Measurements from ENCODE around the gene PDPK1. TPM values are rescaled to one million over a fixed set of nuclear protein-coding genes. Genes with fewer than 3 reads are reported as not detected.
"Not testable (repeated sequence)": the region's sequence is repeated elsewhere in the genome, so short reads cannot be mapped to it uniquely, and the experiment has no call there.

The PDPK1 gene
- total RNA-seq, 1 donor from 2014 or later, result 113 TPM

- peak; percentile 79 for DNase-seq
These were observed 101.4 kb downstream of the PDPK1 start for GRCh38 chr16:2639071-2639721.

GRCh38 chr16:2639722-2640072, 101.9 kb downstream of the PDPK1 start:
- not testable (repeated sequence) for H3K27me3 Mint-ChIP-seq (ENCODE audit: unreplicated experiment); DNase-seq; H3K4me1 Mint-ChIP-seq (ENCODE audit: low read depth, unreplicated experiment); H3K9me3 Mint-ChIP-seq (ENCODE audit: unreplicated experiment); H3K36me3 Mint-ChIP-seq (ENCODE audit: unreplicated experiment); H3K27ac Mint-ChIP-seq (ENCODE audit: unreplicated experiment); H3K4me3 Mint-ChIP-seq (ENCODE audit: unreplicated experiment)

More at GRCh38 chr16:2639071-2639721, 101.4 kb downstream of the PDPK1 start:
- H3K36me3 Mint-ChIP-seq (ENCODE audit: unreplicated experiment); H3K9me3 Mint-ChIP-seq (ENCODE audit: unreplicated experiment); H3K4me3 Mint-ChIP-seq (ENCODE audit: unreplicated experiment); H3K27me3 Mint-ChIP-seq (ENCODE audit: unreplicated experiment); H3K4me1 Mint-ChIP-seq (ENCODE audit: low read depth, unreplicated experiment); H3K27ac Mint-ChIP-seq (ENCODE audit: unreplicated experiment): not testable (repeated sequence)
- TF ChIP-seq CTCF (IDR thresholded peaks at IDR 0.05; ENCODE audit: partially characterized antibody, unreplicated experiment), result peak; percentile 26

GRCh38 chr16:2642561-2642960, 104.7 kb downstream of the PDPK1 start:
- H3K27me3 Mint-ChIP-seq (ENCODE audit: unreplicated experiment), result not testable (repeated sequence)

GRCh38 chr16:2644754-2645453, 107.1 kb downstream of the PDPK1 start:
- H3K9me3 Mint-ChIP-seq (ENCODE audit: unreplicated experiment); H3K4me1 Mint-ChIP-seq (ENCODE audit: low read depth, unreplicated experiment); H3K27me3 Mint-ChIP-seq (ENCODE audit: unreplicated experiment); DNase-seq; H3K27ac Mint-ChIP-seq (ENCODE audit: unreplicated experiment); H3K4me3 Mint-ChIP-seq (ENCODE audit: unreplicated experiment); H3K36me3 Mint-ChIP-seq (ENCODE audit: unreplicated experiment): not testable (repeated sequence)

More at GRCh38 chr16:2642561-2642960, 104.7 kb downstream of the PDPK1 start:
- not testable (repeated sequence) for H3K27ac Mint-ChIP-seq (ENCODE audit: unreplicated experiment); H3K9me3 Mint-ChIP-seq (ENCODE audit: unreplicated experiment); H3K36me3 Mint-ChIP-seq (ENCODE audit: unreplicated experiment); H3K4me3 Mint-ChIP-seq (ENCODE audit: unreplicated experiment); DNase-seq; H3K4me1 Mint-ChIP-seq (ENCODE audit: low read depth, unreplicated experiment)

- not testable (repeated sequence) for H3K4me1 Mint-ChIP-seq (ENCODE audit: low read depth, unreplicated experiment); H3K27me3 Mint-ChIP-seq (ENCODE audit: unreplicated experiment); H3K9me3 Mint-ChIP-seq (ENCODE audit: unreplicated experiment); H3K4me3 Mint-ChIP-seq (ENCODE audit: unreplicated experiment); H3K27ac Mint-ChIP-seq (ENCODE audit: unreplicated experiment); DNase-seq; H3K36me3 Mint-ChIP-seq (ENCODE audit: unreplicated experiment)
These were observed 113.5 kb downstream of the PDPK1 start for GRCh38 chr16:2651268-2651871.

Small RNA genes within 50 kb of the gene (microRNA-seq; reads per million reads assigned to microRNA genes)
- 0.69 reads per million for gene MIR3178 (ENCODE audit: unreplicated experiment)

Other genes with a start within 250 kb of the PDPK1 start
- 110 TPM for gene ABCA3, start 197.3 kb upstream of the PDPK1 start, total RNA-seq (ENCODE audit: unreplicated experiment)
- gene CCNF, start 108.6 kb upstream of the PDPK1 start, total RNA-seq (ENCODE audit: unreplicated experiment), result 26.4 TPM
- gene TEDC2, start 77.9 kb upstream of the PDPK1 start, total RNA-seq (ENCODE audit: unreplicated experiment), result 21.1 TPM
- gene NTN3, start 66.7 kb upstream of the PDPK1 start, total RNA-seq (ENCODE audit: unreplicated experiment), result 5.4 TPM
- gene TBC1D24, start 62.9 kb upstream of the PDPK1 start, total RNA-seq (ENCODE audit: unreplicated experiment), result 58.4 TPM
- gene ATP6V0C, start 24.1 kb upstream of the PDPK1 start, total RNA-seq (ENCODE audit: unreplicated experiment), result 274 TPM
- gene AMDHD2, start 17.6 kb upstream of the PDPK1 start, total RNA-seq (ENCODE audit: unreplicated experiment), result 61.0 TPM
- not detected for gene CEMP1, start 6.6 kb upstream of the PDPK1 start, total RNA-seq (ENCODE audit: unreplicated experiment)
- 41.2 TPM for gene KCTD5, start 144.5 kb downstream of the PDPK1 start, total RNA-seq (ENCODE audit: unreplicated experiment)
- gene PRSS27, start 182.2 kb downstream of the PDPK1 start, total RNA-seq (ENCODE audit: unreplicated experiment), result 10.8 TPM
- gene SRRM2, start 214.6 kb downstream of the PDPK1 start, total RNA-seq (ENCODE audit: unreplicated experiment), result 699 TPM
- 183 TPM for gene ELOB, start 239.3 kb downstream of the PDPK1 start, total RNA-seq (ENCODE audit: unreplicated experiment)
- gene PRSS33, start 249.5 kb downstream of the PDPK1 start, total RNA-seq (ENCODE audit: unreplicated experiment), result 0.39 TPM